ENCODE measurements around the gene FMN1.

- TF ChIP-seq NFYA (IDR thresholded peaks at IDR 0.05; ENCODE audit: borderline replicate concordance, low read depth, low read length) (no peak), CTCF (IDR thresholded peaks at IDR 0.05 in 2 of 3, conservative IDR thresholded peaks at IDR 0.05 in 1 of 3; ENCODE audit: control insufficient read depth in 2 of 3, extremely low read depth in 1 of 3, insufficient read depth in 1 of 3, low read depth in 3 of 3, low read length in 3 of 3) (peak; percentile 49 to 62 (median 58); a peak in 5 of 6 replicates), RAD21 (IDR thresholded peaks at IDR 0.05; ENCODE audit: insufficient read depth, low read depth, low read length) (peak; percentile 65), POLR2A (IDR thresholded peaks at IDR 0.05; ENCODE audit: low read depth, low read length) (no peak), ZNF384 (IDR thresholded peaks at IDR 0.05; ENCODE audit: borderline replicate concordance, low read depth, low read length) (no peak), SPI1 (IDR thresholded peaks at IDR 0.05; ENCODE audit: borderline replicate concordance, insufficient read depth, low read depth, low read length) (no peak), NFYB (IDR thresholded peaks at IDR 0.05; ENCODE audit: insufficient read depth, low read depth, low read length) (no peak), SMAD1 (IDR thresholded peaks at IDR 0.05; ENCODE audit: low read depth, partially characterized antibody) (no peak)
Observed at GRCh38 chr15:32956006-32956405, 238.5 kb downstream of the FMN1 start.

Measured in GM12878 (cell line).